ENCODE data around the gene ZNF189. TPM values are rescaled to one million over a fixed set of nuclear protein-coding genes. Genes with fewer than 3 reads are reported as not detected.

The ZNF189 gene
- total RNA-seq = 24.2 and 26.0 TPM in 2 replicates

DNA sequence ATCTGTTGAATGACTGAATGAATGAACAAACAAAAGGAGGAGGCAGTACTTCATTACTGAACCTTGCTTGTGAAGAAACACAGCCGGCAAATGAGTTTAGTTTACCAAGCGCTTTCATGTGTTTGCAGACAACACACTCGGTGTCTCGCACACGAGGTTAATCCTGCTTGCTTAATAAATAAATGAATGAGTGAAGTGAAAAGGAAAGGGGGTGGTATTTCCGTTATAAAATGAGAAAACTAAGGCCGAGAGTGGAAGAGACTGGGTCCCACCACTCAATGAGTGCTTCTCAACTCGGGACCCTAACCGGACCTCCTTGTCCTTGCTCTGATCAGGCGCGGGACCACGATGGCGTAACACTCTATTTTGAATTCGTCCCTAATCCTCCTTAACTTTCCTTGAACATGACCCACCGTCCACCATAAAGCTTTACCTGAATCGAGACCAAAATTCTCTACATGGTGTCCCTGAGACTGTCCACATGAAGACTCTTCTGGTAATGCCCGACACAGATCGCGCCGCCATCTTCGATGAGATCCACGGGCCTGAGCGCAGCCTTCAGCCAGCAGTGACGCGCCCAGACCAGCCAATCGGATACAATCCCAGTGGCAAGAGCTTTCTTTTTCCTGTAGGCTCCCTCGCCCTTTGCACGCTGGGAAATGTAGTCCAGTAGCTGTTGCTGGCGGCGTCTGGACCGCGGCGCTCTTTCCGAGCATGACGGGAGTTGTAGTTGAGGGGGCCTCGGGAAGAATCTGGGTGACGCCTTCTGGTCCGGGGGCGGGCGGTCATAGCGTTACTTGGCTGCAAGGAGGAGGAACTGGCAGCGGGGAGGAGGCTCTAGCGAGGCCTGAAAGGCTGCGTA is at the start of gene ZNF189, which contains the start of gene MRPL50:
ZNF189 (plus strand) TSS at position 784 of the 862 bp plus-strand sequence. CDS start 306 bp downstream, outside the sequence.
MRPL50 (minus strand) TSS at position 551 of the 862 bp plus-strand sequence; CDS start at position 525, 26 bp downstream.

DNA sequence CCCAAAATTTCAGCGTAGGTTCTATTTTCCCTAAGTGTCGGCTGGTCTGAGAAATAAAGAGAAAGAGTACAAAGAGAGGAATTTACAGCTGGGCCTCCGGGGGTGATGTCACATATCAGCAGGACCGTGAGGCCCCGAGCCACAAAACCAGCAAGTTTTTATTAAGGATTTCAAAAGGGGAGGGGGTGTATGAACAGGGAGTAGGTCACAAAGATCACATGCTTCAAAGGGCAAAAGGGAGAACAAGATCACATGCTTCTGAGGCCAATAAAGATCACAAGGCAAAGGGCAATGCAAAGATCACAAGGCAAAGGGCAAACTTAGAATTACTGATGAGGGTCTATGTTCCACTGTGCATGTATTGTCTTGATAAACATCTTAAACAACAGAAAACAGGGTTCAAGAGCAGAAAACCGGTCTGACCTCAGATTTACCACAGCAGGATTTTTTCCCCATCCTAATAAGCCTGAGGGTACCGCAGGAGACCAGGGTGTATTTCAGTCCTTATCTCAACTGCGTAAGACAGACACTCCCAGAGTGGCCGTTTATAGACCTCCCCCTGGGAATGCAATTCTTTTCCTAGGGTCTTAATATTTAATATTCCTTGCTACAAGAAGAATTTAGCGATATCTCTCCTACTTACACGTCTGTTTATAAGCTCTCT is 13.6 kb upstream of the ZNF189 start, which contains the start of gene BAAT:
BAAT (minus strand) TSS at position 134 of the 664 bp plus-strand sequence. CDS start 13,602 bp downstream, outside the sequence.

DNA sequence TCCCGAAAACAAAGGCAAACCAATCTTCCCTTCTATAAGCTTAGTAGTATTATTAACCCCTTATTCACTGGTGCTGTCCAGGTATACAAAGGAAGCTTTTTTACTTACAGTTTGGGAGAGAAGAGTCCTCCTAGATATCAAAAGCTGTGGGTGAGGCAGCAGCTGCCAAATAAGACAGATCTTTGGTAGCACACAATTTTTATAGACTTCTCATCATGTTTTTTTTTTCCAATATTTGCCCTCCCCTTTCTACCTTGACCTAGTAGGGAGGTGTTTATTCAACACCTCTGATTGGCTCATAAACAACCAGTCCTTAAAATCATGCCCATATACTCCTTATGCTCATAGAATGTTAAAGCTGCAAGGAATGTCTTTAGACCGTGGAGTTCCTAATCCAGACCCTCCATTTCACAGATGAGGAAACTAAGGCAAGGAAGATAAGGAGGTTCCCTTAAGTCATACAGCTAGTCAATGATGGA is 37.0 kb downstream of the ZNF189 start, which contains the start of gene ALDOB:
ALDOB (minus strand) TSS at position 174 of the 479 bp plus-strand sequence. CDS start 4,887 bp downstream, outside the sequence.

Small RNA genes within 50 kb of the gene (small RNA-seq; reads per million reads assigned to genes)
- gene AL353621.2 = not detected

Other genes starting within 250 kb of the ZNF189 start
- gene BAAT, start 13.8 kb upstream of the ZNF189 start, total RNA-seq = under 0.01 and 0.07 TPM in 2 replicates
- 19.5 and 20.3 TPM in 2 replicates for gene MRPL50, start 233 bp upstream of the ZNF189 start, total RNA-seq
- not detected in 2 replicates for gene ALDOB, start 36.9 kb downstream of the ZNF189 start, total RNA-seq
- 24.3 and 25.7 TPM in 2 replicates for gene RNF20, start 135.0 kb downstream of the ZNF189 start, total RNA-seq
- not detected in 2 replicates for gene PPP3R2, start 196.1 kb downstream of the ZNF189 start, total RNA-seq

All from thoracic aorta endothelial cell (primary cell).